Activated CD8-positive, alpha-beta T cell treated with anti-CD3 and anti-CD28 coated beads, Interleukin-2, amount 10 ng/mL, durations not matched to agents 7 days and 5 days (primary cell): ENCODE results near the gene TRAK1. TPM values are rescaled to one million over a fixed set of nuclear protein-coding genes. Genes with fewer than 3 reads are reported as not detected.

Experiments used
- ATAC-seq: fragments of 150-1000 bp; cut with Tn5 transposase; one replicate; pipeline ENCODE4 v1.10.0; 2021; ENCODE audit warnings: moderate library complexity
- CTCF ChIA-PET: fragments of 350-600 bp; sonication (Branson Sonifier 250); formaldehyde crosslinking; loops from one replicate; lab custom pipeline; 2021; ENCODE audit warnings: antibody characterized with exemption; lab: Charles Lee
- POLR2A ChIA-PET: fragments of 350-600 bp; sonication (Branson Sonifier 250); formaldehyde crosslinking; loops from one replicate; lab custom pipeline; 2021; ENCODE audit warnings: antibody characterized with exemption; lab: Charles Lee
- DNase-seq: peaks from one replicate; pipeline ENCODE4 v3.0.0-alpha.2; 2020
- H3K27ac Mint-ChIP-seq: one replicate; pipeline ENCODE4 v1.8.0; 2021; ENCODE audit warnings: mild to moderate bottlenecking, mixed read lengths
- H3K27me3 Mint-ChIP-seq: one replicate; pipeline ENCODE4 v1.8.0; 2021; ENCODE audit warnings: low read depth, mixed read lengths
- H3K36me3 Mint-ChIP-seq: one replicate; pipeline ENCODE4 v1.8.0; 2021; ENCODE audit warnings: low read depth, mixed read lengths
- H3K4me1 Mint-ChIP-seq: one replicate; pipeline ENCODE4 v1.8.0; 2021; ENCODE audit warnings: low read depth, mixed read lengths
- H3K4me3 Mint-ChIP-seq: one replicate; pipeline ENCODE4 v1.8.0; 2021; ENCODE audit warnings: mild to moderate bottlenecking, mixed read lengths
- H3K9me3 Mint-ChIP-seq: one replicate; pipeline ENCODE4 v1.8.0; 2022; ENCODE audit warnings: mixed read lengths; ENCODE audit not compliant: insufficient read depth
- total RNA-seq, 2 experiments: library from RNA; stranded (reverse); gene quantifications; one replicate each; pipeline ENCODE4 v1.2.3, GENCODE V29; 2021

The TRAK1 gene
- total RNA-seq, 2 experiments from 2014 or later: 28.6 to 28.7 TPM

DNA sequence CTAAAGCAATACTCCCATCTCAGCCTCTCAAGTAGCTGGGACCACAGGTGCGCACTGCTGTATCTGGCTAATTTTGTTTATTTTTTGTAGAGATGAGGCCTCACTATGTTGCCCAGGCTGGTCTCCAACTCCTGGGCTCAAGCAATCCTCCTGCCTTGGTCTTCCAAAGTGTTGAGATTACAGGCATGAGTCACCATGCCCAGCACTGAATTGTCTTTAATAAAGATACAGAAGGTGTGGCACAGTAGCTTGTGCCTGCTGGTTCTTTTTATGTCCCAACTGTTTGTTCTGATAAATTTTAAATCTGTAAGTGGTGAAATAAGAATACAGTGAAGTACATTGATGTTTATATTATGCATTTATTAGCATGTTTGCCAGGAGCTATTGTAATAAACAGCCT is 20.6 kb upstream of the TRAK1 start:
- H3K9me3 Mint-ChIP-seq: no peaks in the 10 kb centered on the region
- H3K27me3 Mint-ChIP-seq: no peaks in the 10 kb centered on the region
- no peak for DNase-seq
- no peak overlapping the region for H3K27ac Mint-ChIP-seq
- ChIA-PET POLR2A (no interaction called here), CTCF (no interaction called here)
- no peak overlapping the region for H3K4me3 Mint-ChIP-seq
- no peaks in the 10 kb centered on the region for H3K36me3 Mint-ChIP-seq
- ATAC-seq: no peak
- peaks cover 14% of the 10 kb centered on the region for H3K4me1 Mint-ChIP-seq

GRCh38 chr3:42071904-42072812 is 19.0 kb upstream of the TRAK1 start:
- Mint-ChIP-seq H3K27ac (no peak overlapping the region), H3K9me3 (peaks cover 5% of the 10 kb centered on the region), H3K4me1 (peaks cover 9% of the 10 kb centered on the region), H3K27me3 (no peaks in the 10 kb centered on the region), H3K36me3 (peaks cover 6% of the 10 kb centered on the region), H3K4me3 (no peak overlapping the region)
- DNase-seq (no peak), ATAC-seq (no peak)
- CTCF ChIA-PET: no interaction called here
- POLR2A ChIA-PET: no interaction called here

GRCh38 chr3:42072831-42073301 is 18.3 kb upstream of the TRAK1 start:
- ChIA-PET CTCF (no interaction called here), POLR2A (no interaction called here)
- H3K4me1 Mint-ChIP-seq: peaks cover 9% of the 10 kb centered on the region
- H3K27me3 Mint-ChIP-seq: no peaks in the 10 kb centered on the region
- no peak overlapping the region for H3K4me3 Mint-ChIP-seq
- DNase-seq (no peak), ATAC-seq (no peak)
- H3K36me3 Mint-ChIP-seq: peaks cover 6% of the 10 kb centered on the region
- peaks cover 5% of the 10 kb centered on the region for H3K9me3 Mint-ChIP-seq
- no peak overlapping the region for H3K27ac Mint-ChIP-seq

DNA sequence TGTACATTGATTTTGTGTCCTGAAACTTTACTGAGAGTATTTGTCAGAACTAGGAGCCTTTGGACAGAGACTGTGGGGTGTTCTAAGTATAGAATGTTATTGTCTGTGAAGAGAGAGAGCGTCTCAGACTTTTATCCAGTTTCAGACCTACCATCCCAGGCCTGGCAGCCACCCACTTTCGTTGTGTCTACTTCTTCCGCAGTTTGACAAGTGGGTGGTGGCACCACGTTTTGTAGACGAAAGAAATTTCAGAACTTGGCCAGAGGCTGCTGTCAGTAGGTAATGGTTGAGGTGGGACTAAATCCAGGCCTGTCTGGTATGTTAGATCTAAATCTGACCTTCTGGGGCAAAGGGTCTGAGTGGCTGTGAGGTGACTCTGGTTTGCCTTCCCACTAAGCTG is 13.4 kb upstream of the TRAK1 start:
- Mint-ChIP-seq H3K36me3 (peaks cover 9% of the 10 kb centered on the region), H3K27ac (no peak overlapping the region), H3K9me3 (peaks cover 5% of the 10 kb centered on the region), H3K4me1 (peaks cover 31% of the 10 kb centered on the region), H3K27me3 (no peaks in the 10 kb centered on the region), H3K4me3 (no peak overlapping the region)
- ATAC-seq (no peak), DNase-seq (no peak)
- CTCF ChIA-PET: no interaction called here
- POLR2A ChIA-PET: no interaction called here

- no peak for DNase-seq
- ChIA-PET CTCF (interaction anchor here (0.5 kb wide), 1 partner anchor 1100 kb away, joined by 3 read pairs; no protein-coding TSS in a partner anchor), POLR2A (no interaction called here)
- Mint-ChIP-seq H3K4me3 (no peak overlapping the region), H3K4me1 (peaks cover 36% of the 10 kb centered on the region), H3K36me3 (peaks cover 9% of the 10 kb centered on the region), H3K27me3 (no peaks in the 10 kb centered on the region), H3K9me3 (peaks cover 5% of the 10 kb centered on the region), H3K27ac (no peak overlapping the region)
- no peak for ATAC-seq
Measured at GRCh38 chr3:42078677-42079076, 12.5 kb upstream of the TRAK1 start.

DNA sequence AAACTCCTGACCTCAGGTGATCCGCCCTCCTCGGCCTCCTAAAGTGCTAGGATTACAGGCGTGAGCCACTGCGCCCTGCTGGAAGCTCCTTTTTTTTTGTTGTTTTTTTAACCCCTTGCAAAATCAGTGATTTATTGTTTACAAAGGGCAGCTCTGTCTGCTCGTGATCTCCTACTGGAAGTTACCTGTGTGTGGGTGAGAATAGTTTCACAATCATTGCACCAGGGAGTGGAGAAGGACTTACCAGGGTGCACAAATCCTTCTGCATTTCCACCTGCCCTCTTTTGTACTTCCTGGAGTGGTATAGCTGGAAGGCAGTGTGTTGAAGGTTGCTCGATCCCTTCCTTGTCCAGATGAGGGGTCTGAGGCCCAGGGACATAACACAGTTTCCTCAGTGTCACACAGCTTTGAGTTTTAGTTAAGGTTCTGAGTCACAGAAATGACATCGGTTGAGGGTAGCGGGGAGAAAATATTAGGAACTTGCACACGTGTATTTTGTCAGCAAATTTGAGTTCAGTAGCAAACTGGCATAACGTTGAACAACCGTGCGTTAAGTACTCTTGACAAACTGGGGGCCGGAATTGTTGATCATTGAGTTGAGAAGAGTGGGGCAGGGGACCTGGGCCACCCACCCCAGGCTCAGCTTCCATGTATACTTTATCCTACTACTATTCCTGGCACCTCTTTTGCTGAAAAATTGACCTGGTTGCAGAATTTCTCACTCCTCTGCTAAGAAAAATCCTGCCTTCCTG is 11.3 kb upstream of the TRAK1 start:
- H3K27me3 Mint-ChIP-seq: no peaks in the 10 kb centered on the region
- H3K4me1 Mint-ChIP-seq: peaks cover 38% of the 10 kb centered on the region
- peaks cover 5% of the 10 kb centered on the region for H3K9me3 Mint-ChIP-seq
- ChIA-PET CTCF (interaction anchor here (1.8 kb wide), 1 partner anchor 20 kb away, joined by 11 read pairs; no protein-coding TSS in a partner anchor), POLR2A (interaction anchor here (1.0 kb wide), 1 partner anchor 11 kb away, joined by 3 read pairs; the partner anchor contains the start of gene TRAK1)
- H3K27ac Mint-ChIP-seq: no peak overlapping the region
- DNase-seq (no peak), ATAC-seq (no peak)
- no peak overlapping the region for H3K4me3 Mint-ChIP-seq
- H3K36me3 Mint-ChIP-seq: peaks cover 9% of the 10 kb centered on the region

- CTCF ChIA-PET: interaction anchor here (1.8 kb wide), 1 partner anchor 20 kb away, joined by 11 read pairs; no protein-coding TSS in a partner anchor
- peaks cover 9% of the 10 kb centered on the region for H3K36me3 Mint-ChIP-seq
- ATAC-seq: peak; percentile 36
- H3K27ac Mint-ChIP-seq: peak overlapping the region; percentile 62
- no peak for DNase-seq
- no peaks in the 10 kb centered on the region for H3K27me3 Mint-ChIP-seq
- H3K4me3 Mint-ChIP-seq: no peak overlapping the region
- peaks cover 39% of the 10 kb centered on the region for H3K4me1 Mint-ChIP-seq
- POLR2A ChIA-PET: interaction anchor here (1.0 kb wide), 1 partner anchor 10 kb away, joined by 3 read pairs; the partner anchor contains the start of gene TRAK1
- H3K9me3 Mint-ChIP-seq: peaks cover 5% of the 10 kb centered on the region
Measured at GRCh38 chr3:42080453-42080872, 10.7 kb upstream of the TRAK1 start.

DNA sequence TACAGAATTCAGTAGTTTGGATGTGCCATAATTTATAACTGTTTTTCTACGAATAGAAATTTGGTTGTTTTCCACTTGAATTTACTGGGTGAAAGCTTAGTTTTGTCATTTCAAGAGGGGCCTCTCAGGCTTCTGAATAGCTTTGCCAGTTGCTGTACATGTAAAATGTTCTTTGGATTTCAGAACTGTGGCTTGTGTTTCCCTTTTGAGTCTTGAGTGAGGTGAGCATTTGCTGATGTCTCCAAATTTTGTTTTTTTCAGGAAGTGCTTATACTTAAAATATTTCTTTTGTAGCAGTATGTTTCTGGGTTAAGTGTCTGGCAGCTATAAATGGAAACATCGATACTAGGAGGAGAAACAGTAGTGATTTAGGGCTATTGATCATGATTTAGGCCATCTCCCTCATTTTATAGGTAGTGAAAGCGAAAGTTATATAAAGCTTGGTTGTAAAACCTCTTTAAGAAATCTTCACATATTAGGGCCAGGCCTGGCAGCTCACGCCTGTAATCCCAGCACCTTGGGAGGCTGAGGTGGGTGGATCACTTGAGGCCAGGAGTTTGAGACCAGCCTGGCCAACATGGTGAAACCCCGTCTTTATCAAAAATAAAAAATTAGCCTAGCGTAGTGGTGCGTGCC is 9.2 kb upstream of the TRAK1 start:
- ChIA-PET POLR2A (interaction anchor here (0.6 kb wide), 1 partner anchor 24 kb away, joined by 3 read pairs; no protein-coding TSS in a partner anchor), CTCF (interaction anchor here (1.4 kb wide), 1 partner anchor 19 kb away, joined by 4 read pairs; no protein-coding TSS in a partner anchor)
- Mint-ChIP-seq H3K27ac (peak overlapping the region; percentile 73), H3K4me1 (peaks cover 44% of the 10 kb centered on the region), H3K27me3 (no peaks in the 10 kb centered on the region), H3K9me3 (no peaks in the 10 kb centered on the region), H3K4me3 (peak overlapping the region; percentile 56), H3K36me3 (peaks cover 4% of the 10 kb centered on the region)
- peak; percentile 62 for ATAC-seq
- DNase-seq: no peak

DNA sequence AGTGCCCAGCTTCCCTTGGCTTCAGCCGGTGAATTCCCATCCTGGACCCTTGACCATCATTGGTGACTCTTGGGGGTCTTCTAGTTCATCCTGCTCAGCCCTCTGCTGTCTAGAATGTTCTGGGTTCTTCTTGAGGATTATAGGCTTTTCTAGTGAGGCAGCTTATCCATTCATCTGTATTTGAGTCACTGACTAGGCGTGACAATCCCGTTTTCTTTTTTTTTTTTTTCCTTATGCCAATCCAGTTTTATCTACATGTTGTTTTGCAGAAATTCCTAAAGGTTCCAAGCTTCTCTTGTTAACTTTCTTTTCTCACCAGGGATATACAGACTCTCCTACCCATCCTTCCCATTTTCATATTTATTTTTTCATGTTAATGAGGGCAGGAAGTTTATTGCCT is 6.6 kb upstream of the TRAK1 start:
- POLR2A ChIA-PET: no interaction called here
- Mint-ChIP-seq H3K4me3 (no peak overlapping the region), H3K9me3 (no peaks in the 10 kb centered on the region), H3K27me3 (no peaks in the 10 kb centered on the region), H3K36me3 (peaks cover 4% of the 10 kb centered on the region), H3K27ac (no peak overlapping the region), H3K4me1 (peaks cover 44% of the 10 kb centered on the region)
- ATAC-seq (no peak), DNase-seq (no peak)
- CTCF ChIA-PET: interaction anchor here (1.0 to 1.3 kb wide), 2 partner anchors 15 to 16 kb away, joined by 3 to 4 read pairs; no protein-coding TSS in a partner anchor

- H3K4me1 Mint-ChIP-seq: peaks cover 42% of the 10 kb centered on the region
- no peak for DNase-seq
- ATAC-seq: no peak
- no peaks in the 10 kb centered on the region for H3K27me3 Mint-ChIP-seq
- H3K27ac Mint-ChIP-seq: no peak overlapping the region
- peaks cover 15% of the 10 kb centered on the region for H3K36me3 Mint-ChIP-seq
- ChIA-PET POLR2A (no interaction called here), CTCF (no interaction called here)
- no peak overlapping the region for H3K4me3 Mint-ChIP-seq
- no peaks in the 10 kb centered on the region for H3K9me3 Mint-ChIP-seq
Measured at GRCh38 chr3:42085641-42086376, 5.3 kb upstream of the TRAK1 start.
